ENCODE measurements around the gene RBMS3. TPM values are rescaled to one million over a fixed set of nuclear protein-coding genes. Genes with fewer than 3 reads are reported as not detected.
"Not testable (repeated sequence)": the region's sequence is repeated elsewhere in the genome, so short reads cannot be mapped to it uniquely, and the experiment has no call there.

RBMS3 gene
- total RNA-seq, 4 donors from 2014 or later = 7.3 to 21.8 (median 12.8) TPM

GRCh38 chr3:29465836-29466235 is 185.0 kb downstream of the RBMS3 start:
- no peak overlapping the region for H3K4me3 ChIP-seq (ENCODE audit: low read depth, poor library complexity, severe bottlenecking)
- TF ChIP-seq POLR2A (IDR thresholded peaks at IDR 0.05) = no peak
- TF ChIP-seq, protein P1, sequence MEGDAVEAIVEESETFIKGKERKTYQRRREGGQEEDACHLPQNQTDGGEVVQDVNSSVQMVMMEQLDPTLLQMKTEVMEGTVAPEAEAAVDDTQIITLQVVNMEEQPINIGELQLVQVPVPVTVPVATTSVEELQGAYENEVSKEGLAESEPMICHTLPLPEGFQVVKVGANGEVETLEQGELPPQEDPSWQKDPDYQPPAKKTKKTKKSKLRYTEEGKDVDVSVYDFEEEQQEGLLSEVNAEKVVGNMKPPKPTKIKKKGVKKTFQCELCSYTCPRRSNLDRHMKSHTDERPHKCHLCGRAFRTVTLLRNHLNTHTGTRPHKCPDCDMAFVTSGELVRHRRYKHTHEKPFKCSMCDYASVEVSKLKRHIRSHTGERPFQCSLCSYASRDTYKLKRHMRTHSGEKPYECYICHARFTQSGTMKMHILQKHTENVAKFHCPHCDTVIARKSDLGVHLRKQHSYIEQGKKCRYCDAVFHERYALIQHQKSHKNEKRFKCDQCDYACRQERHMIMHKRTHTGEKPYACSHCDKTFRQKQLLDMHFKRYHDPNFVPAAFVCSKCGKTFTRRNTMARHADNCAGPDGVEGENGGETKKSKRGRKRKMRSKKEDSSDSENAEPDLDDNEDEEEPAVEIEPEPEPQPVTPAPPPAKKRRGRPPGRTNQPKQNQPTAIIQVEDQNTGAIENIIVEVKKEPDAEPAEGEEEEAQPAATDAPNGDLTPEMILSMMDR (IDR thresholded peaks at IDR 0.05) = no peak
- intact Hi-C loops (cut with DNase I; ENCODE audit: low total_unique reads) = no loop called here
- WGBS, 2 donors = 32 to 48% methylated on average over 2 of the region's 2 CpGs
- no peak for DNase-seq (ENCODE audit: low spot score in 2 of 2)

DNA sequence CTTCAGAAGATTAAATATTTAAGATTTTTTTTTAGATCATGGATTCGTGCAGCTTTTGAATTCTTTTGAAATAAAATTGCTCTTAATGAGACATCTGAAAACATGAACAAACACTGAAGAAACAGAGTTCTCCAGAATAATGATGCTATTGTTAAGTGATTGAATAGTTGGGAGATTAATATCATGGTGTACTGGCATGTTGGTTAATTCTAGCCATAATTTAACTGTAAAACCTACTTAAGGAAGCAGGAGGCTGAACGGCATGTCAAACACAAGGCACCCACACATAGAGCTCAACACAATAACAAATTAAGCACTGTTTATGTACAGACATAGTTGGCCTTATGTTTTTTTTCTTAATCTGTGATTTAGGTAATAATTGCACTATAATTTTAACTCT is 185.6 kb downstream of the RBMS3 start:
- WGBS, 2 donors = 62 to 69% methylated on average over 2 of the region's 2 CpGs
- no peak overlapping the region for H3K4me3 ChIP-seq (ENCODE audit: low read depth, poor library complexity, severe bottlenecking)
- intact Hi-C loops (cut with DNase I; ENCODE audit: low total_unique reads) = no loop called here
- TF ChIP-seq POLR2A (IDR thresholded peaks at IDR 0.05) = no peak
- TF ChIP-seq, protein P1 (IDR thresholded peaks at IDR 0.05) = no peak
- no peak for DNase-seq (ENCODE audit: low spot score in 2 of 2)

DNA sequence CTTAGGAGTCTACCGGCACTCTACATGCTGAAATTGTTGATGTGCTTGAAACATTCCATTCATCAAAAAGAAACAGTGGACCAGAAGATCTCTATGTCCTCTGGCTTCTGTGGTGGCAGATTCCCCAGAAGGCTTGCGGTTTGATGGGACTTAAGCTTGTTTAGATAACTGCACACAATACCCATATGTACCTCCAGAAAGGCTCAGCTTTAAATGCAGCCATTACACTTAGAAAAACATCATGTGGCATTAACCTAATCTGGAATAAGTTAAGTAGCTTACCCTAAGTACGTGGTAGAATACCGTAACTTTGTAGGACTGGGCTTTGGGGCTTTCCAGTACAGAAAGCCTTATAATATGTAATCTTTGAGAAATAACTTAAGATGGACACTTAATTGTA is 187.3 kb downstream of the RBMS3 start:
- no peak overlapping the region for H3K4me3 ChIP-seq (ENCODE audit: low read depth, poor library complexity, severe bottlenecking)
- no peak for TF ChIP-seq POLR2A (IDR thresholded peaks at IDR 0.05)
- TF ChIP-seq, protein P1 (IDR thresholded peaks at IDR 0.05) = no peak
- no peak for DNase-seq (ENCODE audit: low spot score in 2 of 2)
- intact Hi-C loops (cut with DNase I; ENCODE audit: low total_unique reads) = no loop called here
- WGBS, 2 donors = 88 to 94% methylated on average over 4 of the region's 4 CpGs

DNA sequence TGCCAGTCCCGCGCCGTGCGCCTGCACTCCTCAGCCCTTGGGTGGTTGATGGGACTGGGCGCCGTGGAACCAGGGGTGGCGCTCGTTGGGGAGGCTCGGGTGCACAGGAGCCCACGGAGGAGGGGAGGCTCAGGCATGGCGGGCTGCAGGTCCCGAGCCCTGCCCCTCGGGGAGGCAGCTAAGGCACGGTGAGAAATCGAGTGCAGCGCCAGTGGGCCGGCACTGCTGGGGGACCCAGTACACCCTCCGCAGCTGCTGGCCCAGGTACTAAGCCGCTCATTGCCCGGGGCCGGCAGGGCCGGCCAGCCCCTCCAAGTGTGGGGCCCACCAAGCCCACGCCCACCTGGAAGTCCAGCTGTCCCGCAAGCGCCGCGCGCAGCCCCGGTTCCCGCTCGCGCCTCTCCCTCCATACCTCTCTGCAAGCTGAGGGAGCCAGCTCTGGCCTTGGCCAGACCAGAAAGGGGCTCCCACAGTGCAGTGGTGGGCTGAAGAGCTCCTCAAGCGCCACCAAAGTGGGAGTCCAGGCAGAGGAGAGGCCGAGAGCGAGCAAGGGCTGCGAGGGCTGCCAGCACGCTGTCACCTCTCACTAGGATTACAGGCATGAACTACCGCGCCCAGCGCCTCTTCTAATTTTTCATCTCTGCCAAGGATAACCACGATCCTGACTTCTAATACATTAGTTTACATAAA is 192.8 kb downstream of the RBMS3 start:
- DNase-seq (ENCODE audit: low spot score in 2 of 2); H3K4me3 ChIP-seq (ENCODE audit: low read depth, poor library complexity, severe bottlenecking); intact Hi-C loops (cut with DNase I; ENCODE audit: low total_unique reads): not testable (repeated sequence)
- WGBS, 2 donors = 87 to 91% methylated on average over 32 to 39 of the region's 41 CpGs

DNA sequence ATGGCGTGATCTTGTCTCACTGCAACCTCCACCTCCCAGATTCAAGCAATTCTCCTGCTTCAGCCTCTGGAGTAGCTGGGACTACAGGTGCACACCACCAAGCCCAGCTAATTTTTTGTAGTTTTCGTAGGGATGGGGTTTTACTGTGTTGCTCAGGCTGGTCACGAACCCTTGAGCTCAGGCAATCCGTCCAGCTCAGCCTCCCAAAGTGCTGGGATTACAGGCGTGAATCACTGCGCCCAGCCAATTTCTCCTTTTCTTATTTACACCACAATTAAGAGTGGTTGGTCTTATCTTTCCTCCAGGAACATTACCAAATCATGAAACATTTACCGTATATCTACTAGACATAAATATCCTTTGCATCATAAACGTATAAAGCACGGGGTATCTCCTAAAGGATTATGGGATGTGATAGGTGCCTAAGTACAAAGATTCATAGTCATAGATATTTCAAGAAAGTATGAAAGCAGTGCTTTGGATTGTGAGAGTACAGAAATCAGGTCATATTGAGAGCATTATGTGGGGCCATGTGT is 194.5 kb downstream of the RBMS3 start:
- TF ChIP-seq, protein P1 (IDR thresholded peaks at IDR 0.05) = no peak
- no peak for TF ChIP-seq POLR2A (IDR thresholded peaks at IDR 0.05)
- DNase-seq (ENCODE audit: low spot score in 2 of 2) = no peak
- intact Hi-C loops (cut with DNase I; ENCODE audit: low total_unique reads) = no loop called here
- 92 to 96% methylated on average over 9 of the region's 9 CpGs for WGBS, 2 donors
- no peak overlapping the region for H3K4me3 ChIP-seq (ENCODE audit: low read depth, poor library complexity, severe bottlenecking)

GRCh38 chr3:29475854-29476253 is 195.0 kb downstream of the RBMS3 start:
- no peak for TF ChIP-seq POLR2A (IDR thresholded peaks at IDR 0.05)
- TF ChIP-seq, protein P1 (IDR thresholded peaks at IDR 0.05) = no peak
- intact Hi-C loops (cut with DNase I; ENCODE audit: low total_unique reads) = no loop called here
- DNase-seq (ENCODE audit: low spot score in 2 of 2) = no peak
- H3K4me3 ChIP-seq (ENCODE audit: low read depth, poor library complexity, severe bottlenecking) = no peak overlapping the region
